GM21717 (cell line): ENCODE measurements around the gene FBXO30.
A peak's percentile ranks its signal among the peaks of the same experiment; 100 is the strongest.

Experiments
- ATAC-seq: cut with Tn5 transposase; IDR thresholded peaks from one replicate; pipeline ENCODE4 v1.9.1; 2021; ENCODE audit warnings: mild to moderate bottlenecking, moderate library complexity; ENCODE audit not compliant: unreplicated experiment

Gene FBXO30, protein sequence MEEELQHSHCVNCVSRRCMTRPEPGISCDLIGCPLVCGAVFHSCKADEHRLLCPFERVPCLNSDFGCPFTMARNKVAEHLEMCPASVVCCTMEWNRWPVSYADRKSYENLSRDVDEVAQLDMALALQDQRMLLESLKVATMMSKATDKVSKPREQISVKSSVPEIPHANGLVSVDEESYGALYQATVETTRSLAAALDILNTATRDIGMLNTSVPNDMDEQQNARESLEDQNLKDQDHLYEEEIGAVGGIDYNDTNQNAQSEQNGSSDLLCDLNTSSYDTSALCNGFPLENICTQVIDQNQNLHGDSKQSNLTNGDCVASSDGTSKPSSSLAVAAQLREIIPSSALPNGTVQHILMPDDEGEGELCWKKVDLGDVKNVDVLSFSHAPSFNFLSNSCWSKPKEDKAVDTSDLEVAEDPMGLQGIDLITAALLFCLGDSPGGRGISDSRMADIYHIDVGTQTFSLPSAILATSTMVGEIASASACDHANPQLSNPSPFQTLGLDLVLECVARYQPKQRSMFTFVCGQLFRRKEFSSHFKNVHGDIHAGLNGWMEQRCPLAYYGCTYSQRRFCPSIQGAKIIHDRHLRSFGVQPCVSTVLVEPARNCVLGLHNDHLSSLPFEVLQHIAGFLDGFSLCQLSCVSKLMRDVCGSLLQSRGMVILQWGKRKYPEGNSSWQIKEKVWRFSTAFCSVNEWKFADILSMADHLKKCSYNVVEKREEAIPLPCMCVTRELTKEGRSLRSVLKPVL

GRCh38 chr6:145814501-145815308 is at the start of gene FBXO30:
Gene FBXO30 (minus strand): TSS chr6:145814795. CDS start chr6:145806405, 8,390 bp downstream.
- ATAC-seq: peak; percentile 76

- no peak for ATAC-seq
Measured at GRCh38 chr6:145863988-145864616, 49.5 kb upstream of the FBXO30 start.

GRCh38 chr6:145863366-145863765 is 48.8 kb upstream of the FBXO30 start:
- no peak for ATAC-seq

- ATAC-seq: no peak
Measured at GRCh38 chr6:145860562-145860961, 46.0 kb upstream of the FBXO30 start.

DNA sequence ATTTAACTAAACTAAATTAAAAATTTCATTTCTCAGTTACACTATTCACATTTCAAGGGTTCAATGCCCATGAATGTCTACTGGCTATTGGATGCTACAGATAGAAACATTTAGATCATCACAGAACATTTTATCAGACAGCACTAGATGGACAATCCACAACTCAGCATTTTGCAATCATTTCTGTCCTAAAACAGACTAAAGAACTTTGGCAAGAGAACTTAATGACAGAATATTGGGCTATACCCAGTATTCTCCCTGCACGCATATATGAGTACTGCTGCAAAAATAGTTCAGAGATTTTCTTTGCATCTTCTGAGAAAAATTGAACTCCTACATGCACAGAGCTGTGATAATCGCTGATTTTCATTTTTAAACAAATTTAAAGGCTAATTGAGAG is 36.1 kb upstream of the FBXO30 start:
- ATAC-seq: no peak

DNA sequence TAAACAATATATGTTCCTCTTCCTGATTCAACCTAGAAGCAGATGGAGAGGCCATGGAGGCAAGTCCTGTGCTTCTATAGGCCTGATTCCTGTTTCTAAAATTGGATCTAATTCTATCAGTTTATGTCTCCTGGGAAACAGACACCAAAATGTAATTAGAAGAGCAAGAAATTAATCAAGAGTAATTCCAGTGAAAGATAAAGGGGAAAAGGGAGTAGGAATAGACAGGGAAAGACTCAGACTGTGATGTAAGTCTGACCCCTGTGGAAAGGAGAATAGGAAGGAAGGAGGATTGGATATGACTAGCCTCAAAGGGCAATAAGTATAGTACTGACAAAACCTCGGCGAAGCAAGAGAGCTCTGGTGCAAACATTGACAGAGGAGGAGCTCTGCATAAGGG is 33.9 kb upstream of the FBXO30 start:
- no peak for ATAC-seq

DNA sequence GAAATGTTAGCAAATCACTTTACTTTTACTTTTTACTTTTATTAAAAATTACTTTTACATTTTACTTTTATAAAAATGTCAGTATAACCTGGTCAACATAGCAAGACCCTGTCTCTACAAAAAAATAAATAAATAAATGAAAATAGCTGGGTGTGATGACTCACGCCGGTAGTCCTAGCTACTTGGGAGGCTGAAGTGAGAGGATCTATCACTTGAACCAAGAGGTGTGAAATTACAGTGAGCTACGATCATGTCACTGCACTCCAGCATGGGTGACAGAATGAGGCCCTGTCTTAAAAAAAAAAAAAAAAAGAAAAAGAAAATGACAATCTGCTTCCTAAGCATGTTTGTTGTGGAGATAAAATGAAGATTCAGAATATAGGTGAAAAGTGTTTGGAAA is 31.0 kb upstream of the FBXO30 start:
- no peak for ATAC-seq

GRCh38 chr6:145844933-145845540 is 30.4 kb upstream of the FBXO30 start:
- ATAC-seq: no peak

- ATAC-seq: no peak
Measured at GRCh38 chr6:145842693-145843546, 28.3 kb upstream of the FBXO30 start.

- ATAC-seq: no peak
Measured at GRCh38 chr6:145841668-145842067, 27.1 kb upstream of the FBXO30 start.

DNA sequence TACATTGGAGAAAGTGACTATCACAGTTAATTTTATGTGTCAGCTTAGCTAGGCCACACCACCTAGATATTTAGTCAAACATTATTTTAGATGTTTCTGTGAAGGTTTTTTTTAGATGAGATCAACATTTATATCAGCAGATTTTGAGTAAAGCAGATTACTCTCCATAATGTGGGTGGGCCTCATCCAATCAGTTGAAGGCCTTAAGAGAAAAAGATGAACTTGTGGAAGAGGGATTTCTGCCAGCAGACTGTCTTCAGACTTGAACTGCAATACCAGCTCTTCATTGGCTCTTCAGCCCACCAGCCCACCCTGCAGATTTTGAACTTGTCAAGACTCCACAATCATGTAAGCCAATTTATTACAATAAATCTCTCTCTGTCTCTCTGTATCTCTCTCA is 25.1 kb upstream of the FBXO30 start:
- ATAC-seq: no peak

DNA sequence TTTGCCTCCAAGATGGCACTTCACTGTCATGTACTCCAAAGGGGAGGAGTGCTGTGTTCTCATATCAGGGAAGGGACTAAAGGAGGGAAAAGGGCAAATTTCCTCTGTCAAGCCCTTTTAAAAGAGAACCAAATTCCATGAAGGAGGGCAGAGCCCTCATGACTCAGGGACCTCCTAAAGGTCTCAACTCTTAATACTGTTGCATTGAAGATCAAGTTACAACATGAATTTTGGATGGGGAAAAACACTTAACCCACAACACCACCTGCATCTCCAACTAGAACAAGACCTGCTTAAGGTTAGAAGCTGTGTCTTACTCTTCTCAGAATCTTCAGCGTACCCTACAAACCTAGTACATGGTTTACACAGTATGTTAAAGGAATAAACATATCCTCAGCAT is 23.7 kb upstream of the FBXO30 start:
- ATAC-seq: no peak

- no peak for ATAC-seq
Measured at GRCh38 chr6:145836772-145837171, 22.2 kb upstream of the FBXO30 start.

GRCh38 chr6:145836170-145836569 is 21.6 kb upstream of the FBXO30 start:
- ATAC-seq: peak; percentile 58

DNA sequence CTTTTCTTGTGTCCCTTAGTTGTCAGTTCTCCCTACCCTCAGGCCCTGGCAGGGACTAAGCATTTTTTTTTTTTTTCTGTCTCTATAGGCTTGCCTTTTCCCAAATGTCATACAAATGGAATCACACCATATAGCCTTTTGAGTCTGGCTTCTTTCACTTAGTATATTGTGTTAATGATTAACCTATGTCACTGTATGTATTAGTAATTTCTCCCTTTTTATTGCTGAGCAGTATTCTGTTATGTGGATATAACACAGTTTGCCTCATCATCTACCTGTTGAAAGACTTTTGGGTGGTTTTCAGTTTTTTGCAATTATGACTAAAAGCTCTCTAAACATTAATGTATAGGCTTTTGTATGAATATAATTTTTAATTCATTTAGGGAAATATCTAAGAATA is 16.0 kb upstream of the FBXO30 start:
- no peak for ATAC-seq

DNA sequence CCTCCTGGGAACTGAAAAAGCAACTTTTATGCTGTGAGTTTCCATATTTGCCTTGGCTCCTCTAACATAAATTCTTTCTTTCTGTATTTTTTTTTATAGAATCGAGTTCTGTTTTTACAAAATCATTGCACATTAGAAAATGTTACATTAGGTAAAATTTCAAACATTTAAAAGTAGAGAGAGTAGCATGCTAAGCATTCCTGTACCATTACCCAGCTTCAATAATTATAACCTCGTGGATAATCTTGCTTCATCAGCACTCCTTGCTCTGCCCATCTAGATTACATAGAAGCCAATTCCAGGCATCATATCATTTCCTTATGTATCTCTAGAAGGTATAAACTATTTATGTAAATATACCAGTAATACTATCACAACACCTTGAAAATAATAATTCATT is 15.4 kb upstream of the FBXO30 start:
- no peak for ATAC-seq

GRCh38 chr6:145829102-145829501 is 14.5 kb upstream of the FBXO30 start:
- no peak for ATAC-seq

- no peak for ATAC-seq
Measured at GRCh38 chr6:145824344-145824743, 9.7 kb upstream of the FBXO30 start.

- ATAC-seq: no peak
Measured at GRCh38 chr6:145823328-145823944, 8.8 kb upstream of the FBXO30 start.
